ENCODE data around the gene SLC41A2. TPM values are rescaled to one million over a fixed set of nuclear protein-coding genes. Genes with fewer than 3 reads are reported as not detected.
"Not testable (repeated sequence)": the region's sequence is repeated elsewhere in the genome, so short reads cannot be mapped to it uniquely, and the experiment has no call there.

SLC41A2 gene
- total RNA-seq, 1 donor: 16.8 TPM

GRCh38 chr12:104991565-104992128, 33.6 kb upstream of the SLC41A2 start:
- TF ChIP-seq CTCF (IDR thresholded peaks at IDR 0.05; ENCODE audit: insufficient read depth, low read depth, low read length): no peak
- H3K4me3 ChIP-seq (ENCODE audit: low read depth, low read length): no peak overlapping the region
- DNase-seq (ENCODE audit: low read depth): no peak

GRCh38 chr12:104990950-104991349, 32.9 kb upstream of the SLC41A2 start:
- DNase-seq (ENCODE audit: low read depth): no peak
- H3K4me3 ChIP-seq (ENCODE audit: low read depth, low read length): no peak overlapping the region
- TF ChIP-seq CTCF (IDR thresholded peaks at IDR 0.05; ENCODE audit: insufficient read depth, low read depth, low read length): no peak

- H3K4me3 ChIP-seq (ENCODE audit: low read depth, low read length): peak within 1 kb of the TSS; percentile 84
- TF ChIP-seq CTCF (IDR thresholded peaks at IDR 0.05; ENCODE audit: insufficient read depth, low read depth, low read length): no peak
- DNase-seq (ENCODE audit: low read depth): peak; percentile 80
Observed at GRCh38 chr12:104986022-104986941, 28.2 kb upstream of the SLC41A2 start, which contains the start of gene NOPCHAP1. NOPCHAP1 (plus strand) TSS chr12:104986316; CDS start chr12:104986353, 37 bp downstream.

GRCh38 chr12:104985206-104985605, 27.1 kb upstream of the SLC41A2 start:
- H3K4me3 ChIP-seq (ENCODE audit: low read depth, low read length): no peak overlapping the region
- peak; percentile 5 for TF ChIP-seq CTCF (IDR thresholded peaks at IDR 0.05; ENCODE audit: insufficient read depth, low read depth, low read length)
- DNase-seq (ENCODE audit: low read depth): no peak

- DNase-seq (ENCODE audit: low read depth): not testable (repeated sequence)
Observed at GRCh38 chr12:104977688-104978087, 19.6 kb upstream of the SLC41A2 start.

GRCh38 chr12:104976703-104977102, 18.6 kb upstream of the SLC41A2 start:
- no peak for TF ChIP-seq CTCF (IDR thresholded peaks at IDR 0.05; ENCODE audit: insufficient read depth, low read depth, low read length)
- H3K4me3 ChIP-seq (ENCODE audit: low read depth, low read length): no peak overlapping the region
- no peak for DNase-seq (ENCODE audit: low read depth)

More at GRCh38 chr12:104977688-104978087, 19.6 kb upstream of the SLC41A2 start:
- H3K4me3 ChIP-seq (ENCODE audit: low read depth, low read length): not testable (repeated sequence)

- H3K4me3 ChIP-seq (ENCODE audit: low read depth, low read length): no peak overlapping the region
- TF ChIP-seq CTCF (IDR thresholded peaks at IDR 0.05; ENCODE audit: insufficient read depth, low read depth, low read length): no peak
- no peak for DNase-seq (ENCODE audit: low read depth)
Observed at GRCh38 chr12:104975587-104976343, 17.7 kb upstream of the SLC41A2 start.
